HG02852 (cell line): Measurements from ENCODE around the gene SHC4.

ENCODE experiments used
- ATAC-seq: cut with Tn5 transposase; IDR thresholded peaks from one replicate; pipeline ENCODE4 v1.9.1; 2021; ENCODE audit warnings: mild to moderate bottlenecking, moderate library complexity; ENCODE audit not compliant: unreplicated experiment

SHC4 gene

DNA sequence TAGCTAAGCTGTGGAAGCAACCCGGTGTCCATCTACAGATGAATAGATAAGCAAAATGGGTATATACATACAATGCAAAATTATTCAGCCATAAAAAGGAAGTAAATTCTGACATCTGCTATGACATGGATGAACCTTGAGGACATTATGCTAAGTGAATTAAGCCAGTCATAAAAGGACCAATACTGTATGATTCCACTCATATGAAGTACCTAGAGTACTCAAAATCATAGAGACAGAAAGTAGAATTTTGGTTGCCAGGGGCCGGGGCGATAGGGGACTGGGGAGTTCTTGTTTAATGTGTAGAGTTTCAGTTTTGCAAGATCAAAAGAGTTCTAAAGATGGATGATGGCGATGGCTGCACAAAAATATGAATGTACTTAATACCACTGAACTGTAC lies 75.5 kb downstream of the SHC4 start:
- ATAC-seq, result peak; percentile 52

DNA sequence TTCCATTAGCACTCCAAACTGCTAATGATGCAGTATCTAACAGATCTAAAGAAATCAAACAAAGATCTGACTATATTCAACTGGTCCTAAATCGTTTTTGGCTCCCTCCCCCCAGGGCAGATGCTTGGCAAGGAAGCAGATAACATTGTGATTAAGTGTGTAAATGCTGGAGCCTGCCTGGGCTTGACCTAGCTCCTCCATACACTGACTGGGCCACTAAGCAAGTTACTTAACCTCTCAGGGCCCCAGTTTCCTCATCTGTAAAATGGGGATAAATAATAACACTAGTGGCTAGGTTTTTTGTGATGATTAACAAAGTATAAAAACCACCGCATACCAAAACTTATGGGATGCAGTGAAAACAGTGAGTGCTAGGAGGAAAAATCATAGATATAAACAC lies 76.6 kb downstream of the SHC4 start:
- ATAC-seq, result no peak

DNA sequence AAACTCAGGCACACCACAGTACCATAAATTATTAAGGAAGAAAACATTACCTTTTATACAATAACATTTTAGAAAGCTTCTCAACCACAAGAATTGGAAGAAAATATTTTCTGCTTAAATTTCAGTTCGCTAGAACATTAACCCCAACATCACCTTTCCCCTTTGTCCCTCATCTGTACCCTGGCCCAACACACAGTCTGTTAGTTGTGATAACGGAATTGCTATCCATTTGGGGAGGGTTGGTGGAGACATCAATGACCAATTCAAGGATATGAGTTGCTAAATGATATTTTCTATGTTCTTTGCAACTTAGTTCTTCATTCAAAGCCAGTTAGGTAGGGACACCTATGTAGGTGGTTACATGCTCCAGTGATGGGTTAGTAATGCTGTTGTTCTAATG lies 80.0 kb downstream of the SHC4 start:
- ATAC-seq, result no peak

DNA sequence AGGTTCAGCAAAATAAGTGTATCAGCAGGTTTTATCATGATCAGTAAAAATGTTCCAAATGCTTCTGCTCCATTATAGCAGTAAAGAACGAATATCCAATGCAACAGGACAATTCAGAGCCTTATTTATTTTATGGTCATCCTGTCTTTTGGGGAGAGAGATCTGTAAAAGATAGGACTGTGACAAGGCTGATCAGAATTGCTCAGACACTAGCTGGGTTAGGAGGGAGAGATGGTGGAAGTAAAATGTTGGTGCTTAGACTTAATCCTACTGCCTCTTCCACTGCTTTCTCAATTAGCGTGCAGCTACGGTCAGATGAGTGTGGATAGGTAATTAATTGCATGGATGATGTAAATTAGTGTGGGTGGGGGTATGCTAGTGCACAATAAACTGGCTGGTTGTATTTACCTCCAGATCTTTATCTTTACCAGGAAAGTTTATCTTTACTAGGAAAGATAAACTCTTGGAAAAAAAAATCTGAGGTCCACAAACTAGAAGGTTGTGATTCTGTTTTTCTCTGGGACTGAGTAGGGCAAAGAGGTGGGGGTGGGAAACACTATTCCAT lies 83.6 kb downstream of the SHC4 start:
- no peak for ATAC-seq

DNA sequence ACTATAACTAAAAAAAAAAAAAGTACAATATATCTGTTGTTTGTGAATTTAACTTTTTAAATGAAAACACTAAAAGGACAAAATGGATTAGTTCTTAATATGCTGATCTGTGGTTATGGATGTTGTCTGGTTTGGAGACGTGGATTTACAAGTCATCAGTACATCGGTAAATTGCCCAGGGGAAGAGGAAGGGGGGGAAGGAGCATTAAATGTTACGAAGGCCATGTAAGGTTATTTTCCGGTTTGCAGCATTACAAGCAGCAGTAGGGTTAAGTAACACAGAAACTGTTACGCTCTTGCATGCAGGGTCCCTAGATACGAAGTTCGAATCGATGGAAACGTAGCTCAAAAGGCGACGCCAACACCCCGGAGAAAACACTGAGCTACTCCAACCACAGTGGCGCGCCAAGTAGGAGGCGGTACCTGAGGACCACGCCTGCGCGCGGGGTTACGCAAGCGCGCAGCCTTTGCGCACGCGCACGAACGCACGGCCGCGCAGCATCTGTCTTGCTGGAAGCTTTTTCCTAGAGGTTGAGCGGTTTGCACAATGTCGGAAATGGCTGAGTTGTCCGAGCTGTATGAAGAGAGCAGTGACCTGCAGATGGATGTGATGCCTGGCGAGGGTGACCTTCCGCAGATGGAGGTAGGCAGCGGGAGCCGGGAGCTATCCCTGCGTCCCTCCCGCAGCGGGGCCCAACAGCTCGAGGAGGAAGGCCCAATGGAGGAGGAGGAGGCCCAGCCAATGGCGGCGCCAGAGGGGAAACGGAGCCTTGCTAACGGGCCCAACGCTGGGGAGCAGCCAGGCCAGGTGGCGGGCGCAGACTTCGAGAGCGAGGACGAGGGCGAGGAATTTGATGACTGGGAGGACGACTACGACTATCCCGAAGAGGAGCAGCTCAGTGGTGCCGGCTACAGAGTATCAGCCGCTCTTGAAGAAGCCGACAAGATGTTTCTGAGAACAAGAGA lies 85.8 kb downstream of the SHC4 start, which contains the start of gene EID1:
Gene EID1 (plus strand): TSS at position 505 of the 966 bp plus-strand sequence. CDS start 43 bp downstream, at position 548.
- ATAC-seq, result peak; percentile 96

DNA sequence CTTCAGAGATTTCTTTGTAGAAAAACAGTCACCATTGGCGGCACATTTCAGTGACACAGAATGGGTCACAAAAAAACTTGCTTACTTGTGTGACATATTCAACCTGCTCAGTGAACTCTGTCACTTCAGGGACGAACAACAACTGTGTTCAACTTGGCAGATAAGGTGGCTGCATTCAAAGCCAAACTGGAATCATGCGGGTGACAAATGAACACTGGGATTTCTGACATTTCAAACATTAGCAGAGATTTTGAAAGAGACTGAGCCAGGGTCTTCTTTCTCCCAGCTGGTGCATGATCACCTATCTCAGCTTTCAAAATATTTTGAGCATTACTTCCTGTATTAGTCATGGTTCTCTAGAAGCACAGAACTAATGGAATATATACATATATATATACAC lies 87.7 kb downstream of the SHC4 start:
- no peak for ATAC-seq

DNA sequence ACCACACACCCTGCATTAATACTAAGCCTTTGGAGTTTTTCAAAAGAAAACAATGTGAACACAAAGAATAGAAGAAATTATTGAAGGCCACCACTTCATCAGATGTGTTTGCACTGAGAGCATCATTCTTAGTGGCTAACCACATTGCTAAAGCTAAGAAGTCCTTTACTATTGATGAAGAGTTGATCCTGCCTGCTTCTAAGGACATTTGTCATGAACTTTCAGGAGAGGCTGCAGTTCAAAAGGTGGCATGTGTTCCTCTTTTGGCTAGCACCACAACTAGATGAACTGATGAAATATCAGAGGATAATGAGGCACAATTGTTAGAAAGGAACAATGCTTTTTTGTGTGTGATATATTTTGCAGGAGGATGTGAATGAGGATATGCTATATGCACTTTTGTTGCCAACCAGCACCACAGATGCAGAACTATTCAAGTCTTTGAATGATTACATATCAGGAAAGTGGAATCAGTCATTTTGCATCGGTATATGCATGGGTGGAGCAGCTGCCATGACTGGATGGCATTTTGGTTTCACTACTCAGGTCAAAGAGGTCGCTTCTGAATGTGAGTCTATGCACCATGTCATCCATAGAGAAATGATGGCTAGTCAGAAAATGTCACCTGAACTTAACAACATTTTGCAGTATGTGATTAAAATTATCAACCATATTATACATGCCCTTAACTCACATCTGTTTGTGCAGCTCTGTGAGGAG lies 88.3 kb downstream of the SHC4 start:
- ATAC-seq, result no peak

DNA sequence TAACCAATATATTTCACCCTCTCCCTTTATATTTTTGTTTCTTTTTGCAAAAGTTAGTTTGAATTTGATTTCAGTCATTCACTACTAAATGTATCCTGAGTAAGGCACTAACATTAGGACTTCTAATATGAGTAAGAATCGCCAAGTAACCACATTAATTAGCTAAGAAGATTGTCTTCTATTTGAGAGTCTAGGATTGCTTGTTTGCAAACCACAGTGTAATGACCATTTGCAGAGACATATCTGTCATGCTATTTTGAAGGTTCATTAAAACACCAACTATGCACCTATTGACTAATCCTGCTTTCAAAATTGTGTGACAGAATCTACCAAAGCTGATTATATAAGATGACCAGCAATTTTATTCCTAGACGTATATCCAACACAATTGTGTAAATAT lies 91.1 kb downstream of the SHC4 start:
- ATAC-seq, result no peak

DNA sequence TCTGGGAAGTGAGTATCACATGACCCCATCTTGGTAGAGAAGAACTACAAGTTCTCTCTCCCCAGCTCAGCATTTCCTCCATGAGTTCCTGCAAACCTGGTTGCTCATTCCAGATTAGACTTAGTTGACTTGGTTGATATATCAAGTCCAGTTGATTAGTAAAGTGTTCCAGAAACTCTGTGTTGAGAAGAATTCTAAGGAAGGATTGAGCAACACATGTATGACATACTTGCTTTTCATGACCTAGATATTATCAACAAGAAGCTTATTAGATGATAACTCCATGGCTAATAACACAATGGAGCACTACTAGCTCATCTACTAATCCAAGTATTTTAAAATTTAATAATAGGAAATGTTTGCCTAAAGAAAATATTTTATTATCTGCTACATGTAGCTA lies 92.2 kb downstream of the SHC4 start:
- no peak for ATAC-seq

DNA sequence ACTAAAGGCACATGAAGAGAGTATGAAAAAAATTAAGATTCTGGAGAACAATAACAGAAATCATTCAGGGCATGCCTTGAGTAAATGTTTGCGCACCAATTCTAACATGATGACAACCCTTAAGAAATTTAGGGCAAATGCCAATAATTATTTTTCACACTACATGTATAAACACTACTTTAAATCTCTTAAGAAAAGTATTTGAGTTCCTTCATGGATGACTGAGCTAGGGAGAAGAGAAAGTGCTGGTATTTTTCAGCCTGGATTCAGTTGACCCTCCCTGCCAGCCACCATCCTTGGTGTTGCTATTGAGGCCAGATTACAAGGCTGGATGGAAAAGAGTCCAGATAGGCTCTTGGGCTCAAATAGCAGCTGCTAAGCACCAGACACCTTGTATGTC lies 93.8 kb downstream of the SHC4 start:
- no peak for ATAC-seq

DNA sequence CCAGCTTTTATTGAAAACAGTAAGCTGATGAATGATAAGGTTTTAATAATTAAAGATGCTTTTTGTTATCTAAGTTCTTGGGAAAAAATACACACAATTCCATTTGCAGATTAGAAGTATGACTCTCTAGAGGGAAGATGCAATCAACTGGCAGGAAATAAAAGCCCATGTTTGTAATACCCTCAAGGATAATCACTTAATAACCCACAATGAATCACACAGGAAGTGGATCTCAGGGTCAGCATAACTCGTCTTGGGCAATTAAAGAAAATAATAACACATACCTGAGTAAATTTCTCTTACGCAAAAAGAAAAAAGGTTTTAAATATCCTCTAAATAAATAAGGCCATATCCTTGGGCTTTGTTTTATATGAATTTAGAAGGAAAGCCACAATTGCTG lies 95.2 kb downstream of the SHC4 start:
- no peak for ATAC-seq

DNA sequence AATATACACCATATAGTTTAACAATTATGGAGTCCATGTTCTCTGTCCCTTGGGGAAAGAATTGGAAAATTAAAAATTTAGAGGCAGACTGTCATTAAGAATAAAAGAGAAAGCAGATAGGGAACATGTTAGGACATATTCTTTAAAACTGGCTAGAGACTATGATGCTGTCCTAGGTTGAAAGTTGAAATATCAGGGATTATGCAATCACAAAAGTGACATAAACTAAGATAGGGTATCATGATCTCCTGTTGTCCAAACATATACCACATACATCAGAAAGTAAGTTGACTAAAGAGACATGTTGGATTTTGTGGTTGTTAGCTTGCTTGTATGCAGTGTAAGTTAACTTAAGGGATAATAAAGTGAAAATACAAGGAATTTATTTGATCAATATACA lies 95.7 kb downstream of the SHC4 start:
- no peak for ATAC-seq

DNA sequence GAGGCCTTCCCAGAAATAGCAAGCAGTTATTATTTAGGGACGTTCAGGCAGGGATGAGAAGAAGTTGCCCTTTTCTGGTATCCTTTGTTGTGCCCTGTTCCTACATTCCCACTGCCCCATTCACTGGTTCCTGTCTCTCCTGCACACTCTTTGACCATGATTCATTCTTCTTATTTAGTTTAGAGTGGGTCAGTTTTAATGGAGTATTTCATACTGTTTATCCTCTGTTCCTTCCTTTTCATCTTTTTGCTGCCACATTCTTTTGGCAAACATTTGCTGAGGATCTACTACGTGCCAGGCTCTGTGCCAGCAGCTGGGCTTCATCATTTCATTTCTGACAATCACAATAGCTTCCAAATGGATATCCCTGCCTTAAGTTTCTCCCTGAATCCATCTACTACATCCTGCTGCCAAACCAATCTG lies 97.6 kb downstream of the SHC4 start:
- ATAC-seq, result no peak

DNA sequence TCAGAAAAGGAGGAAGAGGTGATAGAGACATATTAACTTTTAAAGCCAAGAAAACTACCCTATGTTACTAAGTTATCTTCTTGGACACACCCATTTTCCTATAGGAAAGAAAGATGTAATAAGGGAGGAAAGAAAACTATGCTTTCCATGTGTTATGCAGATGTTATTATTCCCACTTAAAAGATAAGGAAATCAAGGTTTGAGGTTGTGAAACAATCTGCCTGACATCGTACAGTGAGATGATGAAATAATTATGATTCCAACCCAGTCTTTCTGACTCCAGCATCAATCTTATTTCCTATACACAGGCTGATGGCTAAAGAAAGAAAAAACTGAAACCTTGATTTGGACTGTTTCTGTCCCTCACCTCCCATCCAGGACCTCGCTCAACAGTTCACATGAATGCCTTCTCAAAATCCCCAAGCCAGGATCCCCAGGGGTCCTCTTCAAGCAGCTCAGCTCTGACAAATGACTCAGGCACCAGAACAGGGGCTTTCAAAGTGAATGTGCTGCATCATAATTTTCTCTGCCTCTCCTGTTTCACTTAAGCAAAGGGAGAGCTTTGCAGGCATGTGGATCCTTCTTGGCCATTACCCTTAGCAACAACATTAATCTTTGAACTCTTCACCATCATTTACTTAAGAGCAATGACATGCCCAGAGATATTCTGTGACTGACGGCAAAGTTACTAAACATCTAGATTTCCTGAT lies 98.2 kb downstream of the SHC4 start:
- no peak for ATAC-seq

DNA sequence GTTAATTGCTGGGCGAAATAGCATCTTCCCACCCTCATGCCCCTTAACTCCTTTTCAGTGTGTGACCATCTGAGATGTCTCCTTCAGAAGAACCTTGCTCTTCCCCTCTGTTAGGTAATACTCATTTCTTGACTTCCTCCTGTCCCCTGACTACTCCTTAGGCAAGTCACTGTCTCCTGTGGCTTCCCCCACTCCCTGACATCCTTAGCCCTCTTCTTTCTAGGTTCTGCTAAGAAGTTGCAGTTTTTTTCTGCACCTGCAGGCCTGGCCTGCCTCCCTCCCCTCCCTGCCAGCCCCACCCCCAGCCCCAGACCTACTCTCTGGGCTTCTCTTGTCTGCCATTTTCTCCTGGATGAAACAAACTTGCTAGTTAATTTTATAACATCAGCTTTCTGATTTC lies 101.0 kb downstream of the SHC4 start:
- ATAC-seq, result no peak

DNA sequence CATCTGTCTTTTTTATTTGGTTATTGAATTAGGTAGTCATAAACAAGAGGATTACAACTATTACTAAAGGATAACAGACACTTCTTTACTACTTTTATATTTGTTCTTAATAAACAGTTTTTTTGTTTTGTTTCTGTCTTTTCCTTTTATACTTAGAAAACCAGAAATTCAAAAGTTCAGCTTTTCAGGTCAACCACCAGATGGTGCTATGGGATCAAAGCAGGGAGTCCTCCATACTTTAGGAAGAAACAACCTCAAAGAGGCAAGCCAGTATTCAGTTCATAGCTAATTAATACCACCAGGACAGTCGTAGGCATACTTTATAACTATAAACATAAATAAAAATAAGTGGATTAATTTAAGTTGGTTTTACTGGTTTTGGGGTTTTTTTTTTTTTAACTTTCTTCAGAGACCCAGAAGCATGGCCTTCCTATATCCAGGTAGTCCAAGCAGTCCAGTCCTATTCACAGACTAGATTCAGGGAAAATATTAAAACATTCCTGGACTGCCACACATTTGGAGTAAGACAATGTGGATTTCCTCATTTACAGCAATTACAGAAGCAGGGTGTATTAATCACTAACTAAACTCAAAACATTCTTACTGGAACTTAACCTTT lies 101.8 kb downstream of the SHC4 start:
- no peak for ATAC-seq

DNA sequence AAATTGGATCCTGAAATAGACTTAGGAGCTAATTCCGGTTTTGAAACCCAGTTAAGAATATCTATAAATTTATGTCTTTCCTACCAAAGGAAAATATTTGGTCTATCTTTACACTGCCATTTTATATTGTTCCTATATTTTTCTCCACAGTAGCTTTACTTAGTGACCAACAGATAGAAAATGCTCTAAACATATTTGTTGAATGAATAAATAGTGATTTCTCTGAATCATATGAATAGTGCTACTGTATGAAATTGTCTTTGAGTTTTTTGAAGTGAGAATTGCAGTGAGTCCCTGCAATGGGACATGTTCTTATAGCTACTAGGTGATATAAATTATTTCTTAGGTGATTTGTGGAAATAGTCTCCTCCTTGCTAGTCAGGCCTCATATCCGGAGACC lies 104.3 kb downstream of the SHC4 start:
- no peak for ATAC-seq

DNA sequence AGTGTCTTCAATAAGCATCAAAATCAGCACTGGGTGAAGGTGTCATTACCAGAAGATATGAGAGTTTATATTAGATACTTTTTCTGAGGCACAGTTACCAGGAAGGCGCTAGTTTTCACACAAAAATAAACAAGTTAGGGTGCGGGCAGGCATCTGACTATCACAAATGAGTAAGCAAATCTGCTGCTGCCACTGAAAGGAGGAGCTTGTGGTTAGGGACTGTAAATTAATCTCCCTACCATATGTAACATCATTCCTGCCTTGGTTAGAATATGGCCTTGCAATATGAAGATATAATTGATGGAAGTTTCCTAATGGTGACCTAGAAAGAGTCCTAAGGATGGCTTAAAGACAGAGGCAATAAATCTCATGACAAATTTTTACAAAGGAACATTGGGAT lies 105.3 kb downstream of the SHC4 start:
- no peak for ATAC-seq

DNA sequence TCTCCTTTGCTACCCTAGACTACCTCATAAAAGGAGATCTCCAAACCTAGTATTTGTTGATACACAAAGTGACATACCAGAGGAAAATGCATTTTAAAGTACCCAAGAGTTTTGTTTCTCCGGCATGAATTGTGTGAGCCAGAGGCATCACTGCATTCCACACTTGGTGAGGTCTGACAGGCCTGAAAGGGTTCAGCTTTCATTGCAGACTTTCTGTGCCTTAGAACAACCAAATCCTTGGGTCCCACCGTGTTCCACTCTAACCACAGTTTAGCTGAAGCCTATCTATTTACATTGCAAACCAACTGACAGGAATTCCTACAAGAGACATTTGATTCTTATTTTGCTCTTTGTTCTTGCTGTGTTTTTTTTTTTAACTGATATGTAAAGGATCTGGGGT lies 106.8 kb downstream of the SHC4 start:
- no peak for ATAC-seq
